Retina (tissue), 1 donor: ENCODE data around the gene YRDC.
A peak's percentile ranks its signal among the peaks of the same experiment; 100 is the strongest.

Experiments
- DNase-seq: peaks from one replicate; pipeline ENCODE4 v3.0.0-alpha.2; 2016

The YRDC gene

GRCh38 chr1:37807555-37808368 is at the start of gene YRDC, which contains the start of gene C1orf122:
YRDC (minus strand) TSS chr1:37808208; CDS start chr1:37808180, 28 bp downstream.
C1orf122 (plus strand) TSS chr1:37807790; CDS start chr1:37808405, 615 bp downstream.
- DNase-seq, result peak; percentile 92

- DNase-seq, result no peak
Observed at GRCh38 chr1:37854406-37854805, 46.4 kb upstream of the YRDC start.

- DNase-seq, result no peak
Observed at GRCh38 chr1:37853157-37853556, 45.1 kb upstream of the YRDC start.

- DNase-seq, result no peak
Observed at GRCh38 chr1:37851782-37852210, 43.8 kb upstream of the YRDC start.

GRCh38 chr1:37851262-37851661 is 43.3 kb upstream of the YRDC start:
- DNase-seq, result no peak

GRCh38 chr1:37850352-37850955 is 42.4 kb upstream of the YRDC start:
- DNase-seq, result no peak

GRCh38 chr1:37849480-37849879 is 41.5 kb upstream of the YRDC start:
- DNase-seq, result no peak

- no peak for DNase-seq
Observed at GRCh38 chr1:37846647-37847339, 38.8 kb upstream of the YRDC start.

GRCh38 chr1:37845786-37846185 is 37.8 kb upstream of the YRDC start:
- DNase-seq, result no peak

- no peak for DNase-seq
Observed at GRCh38 chr1:37845049-37845646, 37.1 kb upstream of the YRDC start.

GRCh38 chr1:37844536-37844935 is 36.5 kb upstream of the YRDC start:
- no peak for DNase-seq

GRCh38 chr1:37841652-37842051 is 33.6 kb upstream of the YRDC start:
- no peak for DNase-seq

- DNase-seq, result no peak
Observed at GRCh38 chr1:37840711-37841110, 32.7 kb upstream of the YRDC start.

GRCh38 chr1:37839676-37840075 is 31.7 kb upstream of the YRDC start:
- no peak for DNase-seq

GRCh38 chr1:37836788-37837187 is 28.8 kb upstream of the YRDC start:
- DNase-seq, result no peak

GRCh38 chr1:37831809-37832208 is 23.8 kb upstream of the YRDC start:
- DNase-seq, result no peak

- DNase-seq, result no peak
Observed at GRCh38 chr1:37831109-37831508, 23.1 kb upstream of the YRDC start.

- no peak for DNase-seq
Observed at GRCh38 chr1:37828410-37829074, 20.5 kb upstream of the YRDC start.

GRCh38 chr1:37825506-37825905 is 17.5 kb upstream of the YRDC start:
- DNase-seq, result no peak

- no peak for DNase-seq
Observed at GRCh38 chr1:37824001-37824400, 16.0 kb upstream of the YRDC start.

- no peak for DNase-seq
Observed at GRCh38 chr1:37822906-37823815, 15.2 kb upstream of the YRDC start.

- DNase-seq, result no peak
Observed at GRCh38 chr1:37821481-37821880, 13.5 kb upstream of the YRDC start.
